GM20000 (cell line): ENCODE results near the gene CD276.

ENCODE experiments used
- DNase-seq: peaks from one replicate; pipeline ENCODE4 v3.0.0; 2012; ENCODE audit warnings: low spot score
- CTCF ChIP-seq: IDR thresholded peaks from 2 replicates; pipeline ENCODE4 v1.5.1; 2012; ENCODE audit warnings: mild to moderate bottlenecking, control low read depth; ENCODE audit errors: extremely low read depth, missing control alignments

Gene CD276

GRCh38 chr15:73753250-73754130, 69.3 kb downstream of the CD276 start, which contains the start of gene INSYN1:
Gene INSYN1, minus strand, starts transcription at chr15:73753351. Its CDS starts 2,221 bp downstream, at chr15:73751130.
- no peak for DNase-seq
- TF ChIP-seq CTCF: no peak

DNA sequence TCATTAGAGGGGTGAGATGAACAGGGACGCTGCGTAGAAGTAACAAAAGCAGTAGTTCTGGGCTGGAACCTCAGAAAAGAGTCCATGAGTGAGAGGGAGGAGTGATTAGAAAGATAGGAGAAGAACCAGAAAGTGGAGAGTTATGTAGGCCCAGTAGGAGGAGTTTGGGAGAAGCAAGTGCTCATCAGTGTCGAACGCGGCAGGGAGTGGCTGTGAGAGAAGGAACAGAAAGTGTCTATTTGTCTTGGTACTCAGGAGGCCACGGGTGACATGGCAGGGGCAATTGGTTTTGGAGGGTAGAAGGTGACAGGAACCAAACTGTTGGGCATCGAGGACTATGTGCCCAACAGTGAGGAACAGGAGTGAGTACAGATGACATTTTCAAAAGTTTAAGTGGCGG, 70.3 kb downstream of the CD276 start:
- no peak for TF ChIP-seq CTCF
- DNase-seq: no peak

GRCh38 chr15:73755481-73755880, 71.3 kb downstream of the CD276 start:
- DNase-seq: no peak
- TF ChIP-seq CTCF: no peak

DNA sequence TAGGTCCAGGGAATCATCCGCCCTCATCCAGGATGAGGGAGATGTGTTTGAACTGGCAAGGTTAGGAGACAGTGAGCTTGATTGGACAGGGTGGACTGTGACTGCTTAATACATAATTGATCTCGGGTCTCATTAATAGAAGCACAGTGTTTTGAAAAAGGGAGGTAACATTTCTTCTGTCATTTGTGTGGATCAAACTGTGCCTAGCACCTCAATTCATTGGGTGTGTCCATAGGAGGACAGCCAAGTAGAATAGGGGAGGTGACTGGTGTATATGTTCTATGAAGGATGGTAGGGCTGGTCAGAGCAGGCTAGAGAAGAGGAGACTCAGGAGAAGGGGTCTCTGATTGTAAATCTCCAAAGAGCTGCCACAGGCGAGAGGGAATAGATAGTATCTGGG, 71.8 kb downstream of the CD276 start:
- no peak for TF ChIP-seq CTCF
- no peak for DNase-seq

DNA sequence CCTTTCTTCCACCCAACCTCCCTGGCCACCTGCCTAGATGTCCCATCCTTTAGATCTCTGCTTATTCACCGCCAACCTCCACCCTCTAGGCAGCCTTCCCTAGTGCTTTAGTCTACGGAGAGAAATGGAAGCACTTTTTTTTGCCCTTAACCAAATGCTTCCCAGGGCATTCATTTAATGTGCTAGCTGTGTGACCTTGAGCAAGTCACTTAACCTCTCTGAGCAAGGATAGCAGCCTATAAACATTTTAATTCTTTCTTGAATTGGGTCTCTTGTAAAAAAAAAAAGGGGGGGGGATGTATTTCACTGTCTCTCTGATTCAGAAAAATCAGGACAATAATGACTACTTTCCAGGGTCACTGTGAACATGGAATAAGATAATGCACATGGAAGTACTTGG, 72.2 kb downstream of the CD276 start:
- TF ChIP-seq CTCF: no peak
- no peak for DNase-seq

DNA sequence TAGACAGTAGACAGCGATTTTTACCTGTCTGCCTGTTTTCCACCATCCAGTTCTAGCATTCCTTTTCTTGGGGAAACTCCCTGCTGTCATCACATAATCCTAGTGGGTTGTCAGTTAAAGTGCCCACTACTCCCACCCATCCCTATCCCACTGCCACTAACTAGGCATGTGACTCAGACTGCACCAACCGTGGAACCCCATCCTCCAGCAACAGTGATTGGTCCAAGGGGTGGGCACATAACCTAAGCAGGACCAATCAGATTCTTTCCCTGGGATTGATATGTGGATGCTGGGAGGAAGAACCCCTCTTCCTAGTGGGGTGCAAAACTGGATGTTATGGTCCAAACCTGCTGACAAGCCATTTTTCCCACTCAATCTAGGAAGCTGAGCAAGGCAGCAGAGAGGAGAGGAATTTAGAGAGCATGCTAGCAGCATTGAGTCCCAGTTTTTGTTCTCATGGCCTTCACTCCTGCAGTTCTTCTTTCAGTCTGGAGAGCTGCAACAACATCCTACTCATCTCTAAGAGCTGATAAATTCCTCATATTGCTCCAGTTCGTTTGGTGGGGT, 72.8 kb downstream of the CD276 start:
- DNase-seq: no peak
- TF ChIP-seq CTCF: no peak

DNA sequence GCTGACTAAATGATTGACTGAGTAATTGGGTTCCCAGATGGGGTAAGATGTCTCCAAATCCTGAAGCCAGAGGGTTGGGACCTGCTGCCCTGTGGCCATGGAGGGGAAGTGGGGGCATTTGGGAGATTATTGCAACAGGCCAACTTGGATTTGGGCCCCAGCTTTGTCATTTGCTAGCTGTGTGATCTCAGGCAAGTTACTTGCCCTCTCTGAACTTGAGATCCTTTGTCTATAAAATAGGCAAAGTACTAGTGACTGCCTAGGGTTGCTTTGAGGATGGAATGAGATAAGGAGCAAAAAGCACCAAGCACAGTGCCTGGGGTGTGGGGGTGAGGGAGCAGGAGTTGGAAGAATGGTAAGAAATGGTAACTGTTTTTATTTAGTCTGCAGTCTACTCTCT, 73.4 kb downstream of the CD276 start:
- no peak for DNase-seq
- TF ChIP-seq CTCF: no peak
